Left ventricle myocardium superior (tissue), 1 donor: ENCODE measurements around the gene DUS3L. TPM values are rescaled to one million over a fixed set of nuclear protein-coding genes. Genes with fewer than 3 reads are reported as not detected.
"Not testable (repeated sequence)": the region's sequence is repeated elsewhere in the genome, so short reads cannot be mapped to it uniquely, and the experiment has no call there.

Experiments used
- ATAC-seq: fragments of 200-7000 bp; cut with Tn5 transposase; one replicate; pipeline ENCODE4 v1.9.1; 2020; ENCODE audit warnings: mild to moderate bottlenecking, moderate library complexity
- DNase-seq: peaks from one replicate; pipeline ENCODE4 v3.0.0-alpha.2; 2020
- intact Hi-C: fragments of 100-400 bp; cut with micrococcal nuclease; formaldehyde crosslinking; loops from one replicate; pipeline ENCODE4 v1.11.0; 2022
- total RNA-seq: library from RNA; stranded (reverse); fragmentation: NEBNext Ultra II Directional; extraction: Animal tissue kit (Norgen Biotek cat#: 25700); gene quantifications from one replicate; pipeline ENCODE4 v1.2.1, GENCODE V29; 2021
- donor health status: DM: no; HTN: yes; CAD: no; lungs with severe emphysema.

The DUS3L gene
- total RNA-seq, 1 donor from 2014 or later: 14.3 TPM

DNA sequence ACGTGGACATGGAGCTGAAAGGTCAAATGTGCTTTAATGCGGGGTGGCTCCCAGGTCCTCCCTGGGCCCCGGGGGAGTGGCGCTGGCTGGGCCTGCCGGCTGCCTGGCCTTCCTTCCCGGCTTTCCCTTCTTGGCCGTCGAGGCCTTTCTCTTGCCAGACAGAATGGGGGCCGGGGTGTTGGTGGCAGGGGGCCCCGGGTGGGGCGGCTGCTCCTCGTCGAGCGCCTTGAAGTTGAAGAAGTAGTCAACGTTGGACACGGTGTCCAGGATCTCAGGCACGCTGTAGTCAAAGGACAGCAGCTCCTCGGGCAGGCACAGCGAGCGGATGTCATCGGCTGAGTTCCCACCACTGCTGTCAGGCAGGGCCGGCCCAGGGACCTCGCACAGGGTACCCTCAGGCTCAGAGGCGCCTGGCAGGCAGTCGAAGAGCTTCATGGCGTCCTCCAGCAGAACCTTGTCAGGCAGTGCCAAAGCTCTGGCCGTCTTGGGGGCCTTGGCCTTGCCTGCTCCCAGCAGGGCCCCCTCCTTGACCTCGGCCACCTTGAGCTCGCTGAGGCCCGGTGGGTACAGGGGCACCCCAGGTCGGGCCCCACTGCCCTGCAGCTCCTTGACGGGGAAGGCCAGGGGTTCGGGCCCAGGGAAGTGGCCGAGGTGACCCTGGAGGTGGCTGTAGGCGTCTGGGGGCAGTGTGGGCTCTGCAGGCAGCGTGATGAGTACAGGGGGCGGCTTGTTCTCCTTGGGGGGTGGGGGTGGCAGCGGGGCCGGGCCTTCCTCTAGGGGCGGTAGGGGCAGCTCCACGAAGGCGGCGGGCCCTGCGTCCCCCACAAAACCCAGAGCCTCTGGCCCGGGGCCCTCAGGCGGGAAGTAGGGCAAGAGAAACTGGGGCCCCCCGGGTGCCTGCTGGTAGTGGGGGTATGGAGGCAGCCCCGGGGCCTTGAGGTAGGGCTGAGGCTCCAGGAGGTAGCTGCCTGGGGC, 7.7 kb downstream of the DUS3L start:
- ATAC-seq: no peak
- intact Hi-C loops: no loop called here

DNA sequence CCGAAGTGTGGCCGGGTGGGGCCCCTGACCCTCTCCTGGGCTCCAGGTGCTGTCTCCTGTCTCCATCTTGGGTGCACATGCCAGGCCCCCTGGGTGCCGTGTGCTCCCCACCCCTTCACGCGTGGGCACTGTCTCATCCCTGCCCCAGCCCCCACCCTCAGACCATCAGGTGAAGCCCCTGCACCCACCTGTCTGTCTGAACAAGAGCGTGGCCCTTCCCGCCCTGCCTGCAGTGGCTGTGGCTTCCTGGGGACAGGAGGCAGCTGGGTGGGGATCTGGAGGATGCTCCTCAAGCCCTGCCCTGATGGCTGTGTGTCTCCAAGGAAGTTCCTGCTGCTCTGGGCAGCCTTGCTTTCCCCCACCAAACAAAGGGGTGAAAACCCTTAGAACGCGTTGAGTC, 8.6 kb downstream of the DUS3L start:
- ATAC-seq: no peak
- intact Hi-C loops: no loop called here
- DNase-seq: no peak

More for the DNA sequence above, 7.7 kb downstream of the DUS3L start:
- DNase-seq: no peak

DNA sequence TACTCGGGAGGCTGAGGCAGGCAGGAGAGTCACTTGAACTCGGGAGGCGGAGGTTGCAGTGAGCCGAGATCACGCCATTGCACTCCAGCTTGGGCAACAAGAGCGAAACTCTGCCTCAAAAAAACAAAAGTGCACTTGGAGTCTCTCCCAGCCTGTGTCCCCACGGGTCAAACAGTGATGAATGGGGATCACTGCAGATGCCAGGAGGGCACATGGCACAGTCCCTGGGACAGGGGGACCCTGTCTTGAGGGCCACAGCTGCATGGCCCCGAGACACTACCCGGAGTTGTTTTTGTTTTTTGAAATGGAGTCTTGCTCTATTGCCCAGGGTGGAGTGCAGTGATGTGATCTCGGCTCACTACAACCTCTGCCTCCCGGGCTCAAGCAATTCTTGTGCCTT, 10.0 kb downstream of the DUS3L start:
- intact Hi-C loops, DNase-seq, ATAC-seq: not testable (repeated sequence)

DNA sequence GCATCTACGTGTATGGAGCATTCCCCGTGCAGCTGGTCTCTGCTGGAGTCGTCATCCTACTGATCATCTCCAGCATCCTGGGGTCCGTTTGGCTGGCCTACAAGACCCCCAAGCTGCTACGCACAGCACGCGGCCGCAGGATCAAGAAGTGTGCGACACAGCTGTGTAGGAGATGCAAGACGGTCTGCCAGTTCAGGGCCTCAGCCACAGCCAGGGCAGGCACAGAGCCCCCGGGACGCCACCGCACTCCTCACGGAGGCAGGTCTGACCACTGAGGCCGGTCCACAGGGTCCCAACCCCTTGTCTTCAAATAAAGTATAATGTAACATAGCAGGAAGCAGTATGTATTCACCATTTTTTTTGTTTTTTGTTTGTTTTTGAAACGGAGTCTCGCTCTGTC, 12.6 kb downstream of the DUS3L start:
- DNase-seq (no peak), ATAC-seq (no peak)
- intact Hi-C loops: no loop called here

DNA sequence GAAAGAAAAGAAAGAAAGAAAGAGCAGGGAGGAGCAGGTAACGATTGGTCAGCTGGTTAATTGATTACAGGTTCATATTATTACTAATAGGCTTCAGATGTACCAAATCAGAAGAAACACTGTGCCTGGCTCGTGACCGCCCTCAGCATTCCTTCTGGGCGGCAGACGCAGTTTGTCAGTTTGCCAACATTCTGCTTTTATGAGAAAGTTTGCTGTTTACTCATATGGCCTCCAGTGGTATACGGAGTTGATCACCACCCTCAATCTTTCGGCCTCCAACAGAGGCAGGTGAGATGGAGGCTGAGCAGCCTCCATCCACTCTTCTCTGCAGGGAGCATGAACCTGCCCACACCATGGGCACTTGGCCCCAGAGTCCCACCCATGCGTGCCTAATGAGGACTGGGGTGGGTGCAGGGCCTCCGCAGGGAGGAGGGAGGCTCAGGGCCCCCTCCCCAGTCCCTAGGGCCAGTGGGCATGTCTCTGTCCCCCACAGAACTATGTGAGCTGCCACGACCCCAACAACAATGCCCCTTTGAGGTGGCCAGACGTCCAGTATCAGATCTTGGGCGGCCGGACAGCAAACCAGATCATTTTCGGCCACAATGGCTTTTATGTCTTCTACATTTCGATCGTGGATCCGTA, 15.2 kb downstream of the DUS3L start:
- ATAC-seq: no peak
- intact Hi-C loops: no loop called here

GRCh38 chr19:5774921-5775320, 16.0 kb downstream of the DUS3L start:
- ATAC-seq: no peak
- intact Hi-C loops: no loop called here
- DNase-seq: no peak

More for the DNA sequence above, 15.2 kb downstream of the DUS3L start:
- no peak for DNase-seq

DNA sequence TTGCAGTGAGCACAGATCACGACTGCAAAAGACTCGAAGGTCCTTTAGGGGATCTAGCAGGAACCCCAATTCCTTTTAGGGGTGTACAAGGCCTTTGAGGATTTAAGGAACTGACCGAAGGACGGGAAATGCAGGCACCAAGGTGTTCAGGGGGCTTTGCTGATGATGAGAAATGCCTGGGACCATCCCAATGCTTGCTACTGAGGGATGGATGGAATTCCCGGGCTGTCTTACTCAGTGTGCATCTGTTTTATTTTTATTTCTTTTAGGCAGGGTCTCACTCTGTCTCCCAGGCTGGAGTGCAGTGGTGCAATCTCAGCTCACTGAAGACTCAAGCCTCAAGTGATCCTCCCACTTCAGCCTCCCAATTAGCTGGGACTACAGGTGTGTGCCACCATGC, 17.7 kb downstream of the DUS3L start:
- DNase-seq: no peak
- no peak for ATAC-seq
- intact Hi-C loops: no loop called here

DNA sequence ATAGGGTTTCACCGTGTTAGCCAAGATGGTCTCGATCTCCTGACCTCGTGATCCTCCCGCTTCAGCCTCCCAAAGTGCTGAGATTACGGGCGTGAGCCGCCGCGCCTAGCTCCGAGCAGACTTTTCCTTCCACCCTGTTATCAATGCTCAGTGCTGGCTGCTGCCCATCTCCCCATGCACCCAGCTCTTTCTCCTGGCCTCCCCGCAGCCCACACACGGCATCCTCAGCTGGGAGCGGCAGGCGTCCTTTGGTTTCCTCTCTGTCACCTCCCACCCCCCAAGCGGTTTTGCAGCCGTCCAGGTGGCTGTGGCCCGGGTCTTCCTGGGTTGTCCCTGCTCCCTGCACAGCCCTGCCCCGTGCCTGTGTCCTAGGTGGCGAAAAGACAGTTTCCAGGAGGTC, 18.5 kb downstream of the DUS3L start:
- intact Hi-C loops: no loop called here
- DNase-seq (no peak), ATAC-seq (no peak)

GRCh38 chr19:5767949-5768348, 23.0 kb downstream of the DUS3L start:
- ATAC-seq (no peak), DNase-seq (no peak)
- intact Hi-C loops: no loop called here

DNA sequence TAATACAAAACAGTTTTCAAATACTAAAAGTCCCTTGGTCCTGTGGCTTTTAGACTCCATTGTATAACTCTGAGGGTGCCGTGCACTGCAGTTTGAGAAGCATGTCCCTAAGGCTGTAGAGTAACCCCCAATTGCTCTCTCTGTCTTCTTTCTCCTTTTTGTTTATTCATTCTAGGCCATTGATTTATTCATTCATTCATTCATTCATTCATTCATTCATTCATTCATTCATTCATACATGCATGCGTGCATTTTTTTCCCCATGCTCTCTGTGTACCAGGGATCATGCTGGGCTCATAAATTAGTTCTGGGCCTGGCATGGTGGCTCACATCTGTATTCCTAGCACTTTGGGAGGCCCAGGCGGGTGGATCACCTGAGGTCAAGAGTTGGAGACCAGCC, 25.7 kb downstream of the DUS3L start:
- intact Hi-C loops: no loop called here
- ATAC-seq: no peak
- DNase-seq: no peak

- DNase-seq: no peak
- no peak for ATAC-seq
- intact Hi-C loops: no loop called here
Observed at GRCh38 chr19:5762608-5763217, 28.2 kb downstream of the DUS3L start.

DNA sequence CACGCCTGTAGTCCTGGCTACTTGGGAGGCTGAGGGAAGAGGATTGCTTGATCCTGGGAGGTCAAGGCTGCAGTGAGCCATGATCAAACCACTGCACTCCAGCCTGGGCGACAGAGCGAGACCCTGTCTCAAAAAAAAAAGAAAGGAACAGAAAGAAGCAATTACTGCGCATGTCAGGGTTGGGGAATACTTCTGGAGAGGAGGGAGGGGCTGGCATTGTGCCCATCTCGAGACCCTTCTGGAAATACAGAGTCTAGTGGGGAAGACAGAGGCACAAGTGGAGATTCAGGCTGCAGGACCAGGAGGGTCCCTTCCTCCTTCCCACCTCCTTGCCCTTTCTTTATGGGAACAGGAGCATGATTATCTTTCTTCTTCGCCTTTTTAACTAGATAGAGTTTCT, 37.2 kb downstream of the DUS3L start:
- intact Hi-C loops: no loop called here

GRCh38 chr19:5751709-5752108, 39.3 kb downstream of the DUS3L start:
- DNase-seq (no peak), ATAC-seq (no peak)
- intact Hi-C loops: no loop called here

More for the DNA sequence above, 37.2 kb downstream of the DUS3L start:
- DNase-seq (no peak), ATAC-seq (no peak)

DNA sequence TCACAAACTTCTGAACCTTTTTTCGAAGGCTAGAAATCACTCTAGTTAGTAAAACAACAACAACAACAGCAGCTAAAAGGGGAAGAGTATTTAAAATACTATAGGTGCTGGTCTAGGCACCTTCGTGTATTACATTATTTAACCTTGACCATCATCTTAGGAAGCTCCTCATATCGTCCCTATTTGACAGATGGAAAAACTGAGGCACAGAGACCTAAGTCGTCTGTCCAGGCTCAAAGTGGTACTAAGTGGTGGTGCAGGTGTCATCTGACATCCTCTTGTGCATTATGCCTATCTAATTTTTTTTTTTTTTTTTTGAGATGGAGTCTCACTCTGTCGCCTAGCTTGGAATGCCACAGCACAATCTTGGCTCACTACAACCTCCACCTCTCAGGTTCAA, 41.5 kb downstream of the DUS3L start:
- no peak for DNase-seq
- no peak for ATAC-seq
- intact Hi-C loops: no loop called here

DNA sequence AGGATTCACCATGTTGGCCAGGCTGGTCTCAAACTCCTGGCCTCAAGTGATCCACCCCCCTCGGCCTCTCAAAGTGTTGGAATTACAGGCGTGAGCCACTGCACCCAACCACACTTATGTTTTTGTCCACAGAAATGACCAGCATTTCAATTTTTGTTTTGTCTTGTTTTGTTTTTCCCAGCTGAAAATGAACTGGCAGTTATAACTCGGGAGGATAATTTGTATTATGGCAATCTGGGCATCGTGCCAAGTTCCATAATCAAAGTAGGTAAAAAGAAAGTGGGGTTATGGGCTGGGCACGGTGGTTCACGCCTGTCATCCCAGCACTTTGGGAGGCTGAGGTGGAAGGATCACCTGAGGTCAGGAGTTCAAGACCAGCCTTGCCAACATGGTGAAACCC, 42.0 kb downstream of the DUS3L start:
- DNase-seq, intact Hi-C loops, ATAC-seq: not testable (repeated sequence)

DNA sequence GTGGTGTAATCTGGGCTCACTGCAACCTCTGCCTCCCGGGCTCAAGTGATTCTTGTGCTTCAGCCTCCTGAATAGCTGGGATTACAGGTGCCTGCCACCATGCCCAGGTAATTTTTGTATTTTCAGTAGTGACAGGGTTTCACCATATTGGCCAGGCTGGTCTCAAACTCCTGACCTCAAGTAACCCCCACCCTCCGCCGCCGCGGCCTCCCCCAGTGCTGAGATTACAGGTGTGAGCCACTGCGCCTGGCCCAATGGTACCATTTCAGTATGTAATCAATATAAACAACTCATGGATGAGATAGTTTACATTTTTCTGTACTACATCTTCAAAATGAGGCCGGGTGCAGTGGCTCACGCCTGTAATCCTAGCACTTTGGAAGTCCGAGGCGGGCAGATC, 46.0 kb downstream of the DUS3L start:
- ATAC-seq, intact Hi-C loops, DNase-seq: not testable (repeated sequence)

DNA sequence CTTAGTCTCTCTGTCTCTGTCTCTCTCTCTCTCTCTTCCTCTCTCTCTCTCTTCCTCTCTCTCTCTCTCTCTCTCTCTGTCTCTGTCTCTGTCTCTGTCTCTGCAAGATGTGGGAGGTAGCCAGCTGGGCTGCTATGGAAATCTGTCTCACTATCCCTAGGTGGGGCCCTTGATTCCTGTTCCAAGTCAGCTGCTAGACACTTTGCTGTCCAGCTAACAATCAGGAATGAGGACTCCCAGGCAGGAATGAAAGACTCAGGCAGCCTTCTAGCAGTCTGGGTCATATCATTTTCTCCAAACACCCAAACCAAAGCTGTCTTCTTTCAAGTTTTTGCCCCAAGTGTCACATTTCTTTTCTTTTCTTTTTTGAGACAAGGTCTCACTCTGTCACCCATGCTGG, 47.3 kb downstream of the DUS3L start:
- intact Hi-C loops: no loop called here
- DNase-seq (no peak), ATAC-seq (no peak)

DNA sequence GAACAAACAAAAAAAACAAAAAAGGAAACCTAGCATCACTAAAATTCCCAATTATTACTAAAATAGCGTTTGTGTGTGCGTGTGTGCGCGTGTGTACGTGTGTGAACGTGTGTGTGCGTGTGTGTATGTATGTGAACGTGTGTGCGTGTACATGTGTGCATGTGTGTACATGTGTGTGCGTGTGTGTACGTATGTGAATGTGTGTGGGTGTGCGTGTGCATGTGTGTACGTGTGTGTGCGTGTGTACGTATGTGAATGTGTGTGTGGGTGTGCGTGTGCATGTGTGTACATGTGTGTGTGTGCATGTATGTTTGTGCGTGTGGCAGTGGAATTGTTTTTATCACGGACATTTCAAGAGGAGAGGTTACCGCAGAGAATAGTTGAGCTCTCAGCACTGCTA, 48.9 kb downstream of the DUS3L start:
- DNase-seq (no peak), ATAC-seq (no peak)
- intact Hi-C loops: no loop called here

DNA sequence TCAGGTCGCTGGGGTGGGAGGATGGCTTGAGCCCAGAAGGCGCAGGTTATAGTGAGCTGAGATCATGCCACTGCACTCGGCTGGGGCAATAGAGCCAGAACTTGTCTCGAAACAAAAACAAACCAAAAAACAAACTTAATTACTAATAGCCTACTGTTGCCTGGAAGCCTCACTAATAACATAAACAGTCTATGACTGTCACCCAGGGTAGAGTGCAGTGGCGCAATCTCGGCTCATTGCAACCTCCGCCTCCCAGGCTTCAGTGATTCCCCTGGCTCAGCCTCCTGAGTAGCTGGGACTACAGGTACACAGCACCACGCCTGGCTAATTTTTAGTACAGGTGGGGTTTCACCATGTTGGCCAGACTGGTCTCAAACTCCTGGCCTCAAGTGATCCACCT, 52.5 kb downstream of the DUS3L start:
- ATAC-seq (no peak), DNase-seq (no peak)

More for the DNA sequence above, 52.5 kb downstream of the DUS3L start:
- intact Hi-C loops: no loop called here
